ENCODE results near the gene SCARB1. TPM values are rescaled to one million over a fixed set of nuclear protein-coding genes. Genes with fewer than 3 reads are reported as not detected.

Gene SCARB1
- total RNA-seq, 1 donor from 2014 or later = 44.5 TPM

DNA sequence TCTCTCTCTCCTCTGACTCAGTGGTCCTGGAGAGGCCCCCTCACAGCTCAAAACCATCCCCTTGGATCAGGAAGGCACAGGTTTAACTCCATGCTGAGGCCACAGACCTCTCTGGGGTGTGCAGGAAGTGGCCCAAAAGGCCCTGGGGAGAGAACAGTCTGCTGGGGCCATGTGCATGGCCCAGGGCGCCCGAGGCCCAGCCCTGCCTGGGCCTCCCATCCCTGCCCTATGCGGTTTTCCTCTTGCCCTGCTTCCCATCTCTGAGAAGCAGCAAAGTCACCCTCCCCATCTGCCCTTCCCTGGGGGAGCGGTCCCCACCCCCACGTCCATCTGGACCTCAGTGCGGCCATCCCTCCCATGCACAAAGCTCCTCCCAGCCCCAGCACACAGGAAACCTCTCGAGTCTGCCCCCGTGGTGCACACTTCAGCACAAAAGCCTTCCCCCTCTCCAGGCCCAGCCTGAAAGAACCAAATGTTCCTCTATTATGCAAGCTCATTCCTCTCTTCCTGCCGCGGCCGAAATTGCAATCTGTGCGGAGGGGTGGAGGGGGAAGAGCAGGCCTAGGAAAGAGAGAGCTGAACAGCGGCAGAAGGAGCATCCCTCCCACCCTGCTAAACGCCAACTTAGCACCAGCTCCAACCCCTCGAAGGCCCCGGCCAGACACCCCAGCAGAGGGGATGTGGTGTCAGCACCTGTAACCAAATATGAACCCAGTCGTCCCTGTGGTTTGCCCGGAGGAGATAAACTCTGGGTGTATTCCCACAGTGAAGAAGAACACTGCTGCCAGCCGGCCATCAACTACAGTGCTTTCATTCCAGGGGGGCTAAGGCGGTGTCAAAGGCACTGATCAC, 108.5 kb downstream of the SCARB1 start:
- Histone ChIP-seq H3K4me2 (ENCODE audit: low read length) (peak overlapping the region; percentile 40), H4K20me1 (ENCODE audit: insufficient read depth, low read length) (no peaks in the 10 kb centered on the region)
- H3K4me3 Mint-ChIP-seq (ENCODE audit: unreplicated experiment) = peak overlapping the region; percentile 77

DNA sequence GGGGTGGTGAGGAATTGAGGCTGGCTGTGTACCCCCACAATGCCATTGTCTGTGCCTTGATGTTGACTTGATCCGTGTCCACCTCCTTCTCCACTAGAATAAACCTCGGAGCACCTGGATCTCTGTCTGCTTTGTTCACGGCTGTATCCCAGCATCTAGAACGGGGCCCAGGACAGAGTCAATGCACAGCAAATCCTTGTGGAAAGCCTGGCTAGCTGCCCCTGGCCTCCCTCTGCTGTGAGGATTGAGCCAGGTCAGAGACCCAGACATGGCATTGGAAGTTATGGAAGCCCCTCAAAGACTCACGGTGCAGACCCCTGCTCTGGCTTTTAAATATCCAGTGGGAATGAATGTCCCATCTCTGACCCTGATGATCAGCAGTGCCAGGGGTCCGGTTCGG, 109.2 kb downstream of the SCARB1 start:
- FAIRE-seq (no peak), DNase-seq (ENCODE audit: low read depth) (no peak)
- H3K4me2 ChIP-seq (ENCODE audit: low read length) = no peak overlapping the region
- Mint-ChIP-seq H3K27ac (ENCODE audit: unreplicated experiment) (no peak overlapping the region), H3K9me3 (ENCODE audit: unreplicated experiment) (peaks cover 23% of the 10 kb centered on the region), H3K27me3 (ENCODE audit: low read depth, unreplicated experiment) (peaks cover 2% of the 10 kb centered on the region), H3K4me1 (ENCODE audit: low read depth, unreplicated experiment) (peaks cover 21% of the 10 kb centered on the region), H3K36me3 (ENCODE audit: low read depth, unreplicated experiment) (peaks cover 2% of the 10 kb centered on the region), H3K4me3 (ENCODE audit: unreplicated experiment) (no peak overlapping the region)
- H3K4me3 ChIP-seq (ENCODE audit: insufficient read depth, low read depth, low read length) = no peak overlapping the region
- H3K27ac ChIP-seq (ENCODE audit: low read depth, low read length) = no peak overlapping the region
- TF ChIP-seq, protein P1, sequence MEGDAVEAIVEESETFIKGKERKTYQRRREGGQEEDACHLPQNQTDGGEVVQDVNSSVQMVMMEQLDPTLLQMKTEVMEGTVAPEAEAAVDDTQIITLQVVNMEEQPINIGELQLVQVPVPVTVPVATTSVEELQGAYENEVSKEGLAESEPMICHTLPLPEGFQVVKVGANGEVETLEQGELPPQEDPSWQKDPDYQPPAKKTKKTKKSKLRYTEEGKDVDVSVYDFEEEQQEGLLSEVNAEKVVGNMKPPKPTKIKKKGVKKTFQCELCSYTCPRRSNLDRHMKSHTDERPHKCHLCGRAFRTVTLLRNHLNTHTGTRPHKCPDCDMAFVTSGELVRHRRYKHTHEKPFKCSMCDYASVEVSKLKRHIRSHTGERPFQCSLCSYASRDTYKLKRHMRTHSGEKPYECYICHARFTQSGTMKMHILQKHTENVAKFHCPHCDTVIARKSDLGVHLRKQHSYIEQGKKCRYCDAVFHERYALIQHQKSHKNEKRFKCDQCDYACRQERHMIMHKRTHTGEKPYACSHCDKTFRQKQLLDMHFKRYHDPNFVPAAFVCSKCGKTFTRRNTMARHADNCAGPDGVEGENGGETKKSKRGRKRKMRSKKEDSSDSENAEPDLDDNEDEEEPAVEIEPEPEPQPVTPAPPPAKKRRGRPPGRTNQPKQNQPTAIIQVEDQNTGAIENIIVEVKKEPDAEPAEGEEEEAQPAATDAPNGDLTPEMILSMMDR (IDR thresholded peaks at IDR 0.05; ENCODE audit: insufficient read depth, low read depth, low read length) = no peak
- no peak for TF ChIP-seq EZH2 (IDR thresholded peaks at IDR 0.05; ENCODE audit: insufficient read depth, low read length)
- H3K27me3 ChIP-seq (ENCODE audit: insufficient read depth, low read length) = peaks cover 3% of the 10 kb centered on the region
- H4K20me1 ChIP-seq (ENCODE audit: insufficient read depth, low read length) = no peaks in the 10 kb centered on the region
- no peaks in the 10 kb centered on the region for H3K36me3 ChIP-seq (ENCODE audit: insufficient read depth, low read length)
- H3K4me1 ChIP-seq (ENCODE audit: insufficient read depth, low read length) = peaks cover 13% of the 10 kb centered on the region
- no peaks in the 10 kb centered on the region for H3K79me2 ChIP-seq (ENCODE audit: insufficient read depth, low read length)
- no peak overlapping the region for H3K9ac ChIP-seq (ENCODE audit: low read length)
- H2AFZ ChIP-seq (ENCODE audit: low read depth, low read length) = no peak overlapping the region
- peaks cover 7% of the 10 kb centered on the region for H3K9me3 ChIP-seq (ENCODE audit: insufficient read depth, low read depth, low read length)

More for the DNA sequence above, 108.5 kb downstream of the SCARB1 start:
- Histone ChIP-seq H3K36me3 (ENCODE audit: insufficient read depth, low read length) (no peaks in the 10 kb centered on the region), H3K79me2 (ENCODE audit: insufficient read depth, low read length) (no peaks in the 10 kb centered on the region), H3K9ac (ENCODE audit: low read length) (no peak overlapping the region), H3K27me3 (ENCODE audit: insufficient read depth, low read length) (peaks cover 3% of the 10 kb centered on the region), H3K27ac (ENCODE audit: low read depth, low read length) (no peak overlapping the region), H3K4me1 (ENCODE audit: insufficient read depth, low read length) (peaks cover 18% of the 10 kb centered on the region), H3K9me3 (ENCODE audit: insufficient read depth, low read depth, low read length) (peaks cover 7% of the 10 kb centered on the region), H2AFZ (ENCODE audit: low read depth, low read length) (peak overlapping the region; percentile 48), H3K4me3 (ENCODE audit: insufficient read depth, low read depth, low read length) (no peak overlapping the region)
- DNase-seq (ENCODE audit: low read depth) (peak; percentile 80), FAIRE-seq (no peak)
- Mint-ChIP-seq H3K4me1 (ENCODE audit: low read depth, unreplicated experiment) (peaks cover 28% of the 10 kb centered on the region), H3K27me3 (ENCODE audit: low read depth, unreplicated experiment) (peaks cover 3% of the 10 kb centered on the region), H3K36me3 (ENCODE audit: low read depth, unreplicated experiment) (peaks cover 5% of the 10 kb centered on the region), H3K27ac (ENCODE audit: unreplicated experiment) (peak overlapping the region; percentile 76), H3K9me3 (ENCODE audit: unreplicated experiment) (peaks cover 23% of the 10 kb centered on the region)
- TF ChIP-seq EZH2 (IDR thresholded peaks at IDR 0.05; ENCODE audit: insufficient read depth, low read length) = no peak
- TF ChIP-seq, protein P1 (IDR thresholded peaks at IDR 0.05; ENCODE audit: insufficient read depth, low read depth, low read length) = no peak

DNA sequence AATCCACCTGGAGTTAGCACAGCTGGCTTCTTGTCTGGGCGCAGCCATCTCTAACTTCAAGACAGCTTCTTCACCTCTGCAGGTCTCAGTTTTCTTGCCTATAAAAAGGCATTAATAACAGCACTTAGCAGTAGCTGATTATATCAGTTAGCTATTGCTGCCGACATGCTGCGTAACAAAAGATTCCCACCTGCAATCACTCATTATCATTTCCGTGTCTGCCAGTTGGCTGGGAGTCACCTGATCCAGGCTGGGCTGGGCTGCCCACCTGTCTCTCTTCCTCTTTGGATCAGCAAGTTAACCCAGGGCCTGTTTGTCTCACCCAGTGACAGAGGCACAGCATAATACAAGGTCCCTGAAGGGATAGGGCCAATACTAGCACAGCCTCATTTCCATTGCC, 109.7 kb downstream of the SCARB1 start:
- no peak for TF ChIP-seq EZH2 (IDR thresholded peaks at IDR 0.05; ENCODE audit: insufficient read depth, low read length)
- TF ChIP-seq, protein P1 (IDR thresholded peaks at IDR 0.05; ENCODE audit: insufficient read depth, low read depth, low read length) = no peak
- Histone ChIP-seq H3K27me3 (ENCODE audit: insufficient read depth, low read length) (peaks cover 3% of the 10 kb centered on the region), H3K4me1 (ENCODE audit: insufficient read depth, low read length) (peaks cover 13% of the 10 kb centered on the region), H2AFZ (ENCODE audit: low read depth, low read length) (no peak overlapping the region), H3K9me3 (ENCODE audit: insufficient read depth, low read depth, low read length) (peaks cover 7% of the 10 kb centered on the region), H3K36me3 (ENCODE audit: insufficient read depth, low read length) (no peaks in the 10 kb centered on the region), H3K27ac (ENCODE audit: low read depth, low read length) (no peak overlapping the region), H3K9ac (ENCODE audit: low read length) (no peak overlapping the region), H3K79me2 (ENCODE audit: insufficient read depth, low read length) (no peaks in the 10 kb centered on the region), H3K4me3 (ENCODE audit: insufficient read depth, low read depth, low read length) (no peak overlapping the region), H3K4me2 (ENCODE audit: low read length) (no peak overlapping the region), H4K20me1 (ENCODE audit: insufficient read depth, low read length) (no peaks in the 10 kb centered on the region)
- Mint-ChIP-seq H3K4me3 (ENCODE audit: unreplicated experiment) (no peak overlapping the region), H3K27me3 (ENCODE audit: low read depth, unreplicated experiment) (no peaks in the 10 kb centered on the region), H3K27ac (ENCODE audit: unreplicated experiment) (no peak overlapping the region), H3K36me3 (ENCODE audit: low read depth, unreplicated experiment) (no peaks in the 10 kb centered on the region), H3K9me3 (ENCODE audit: unreplicated experiment) (peaks cover 23% of the 10 kb centered on the region), H3K4me1 (ENCODE audit: low read depth, unreplicated experiment) (peaks cover 19% of the 10 kb centered on the region)
- no peak for FAIRE-seq
- no peak for DNase-seq (ENCODE audit: low read depth)

Measured in astrocyte (in vitro differentiated cells and primary cell).